ENCODE results near the gene VSIG10L.

DNA sequence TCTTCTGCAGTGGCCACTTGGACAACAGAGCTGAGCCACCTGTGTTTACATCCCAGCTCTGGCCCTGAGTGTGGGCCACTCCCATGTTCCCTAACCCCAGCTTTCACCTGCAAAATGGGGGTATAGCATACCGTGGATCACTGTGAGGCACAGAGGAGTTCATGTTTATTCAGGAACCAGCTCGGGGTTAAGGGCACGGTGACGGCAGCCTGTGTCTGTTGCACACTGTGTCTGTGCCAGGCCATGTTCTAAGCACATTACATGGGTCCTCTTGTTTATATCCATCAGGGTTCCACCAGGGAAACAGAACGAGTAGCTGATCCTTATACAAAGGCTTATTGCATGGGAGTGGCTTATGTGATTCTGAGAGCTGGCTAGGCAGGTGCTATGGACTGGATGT, 44.5 kb downstream of the VSIG10L start:
- TF ChIP-seq CTCF (IDR thresholded peaks at IDR 0.05 in 4 of 5, conservative IDR thresholded peaks at IDR 0.05 in 1 of 5) (no peak), POLR2A (IDR thresholded peaks at IDR 0.05) (no peak)
